HEK293 (cell line): ENCODE data around the gene MAS1.

Experiments used
- RBAK ChIP-seq: fragments of 450-650 bp; formaldehyde crosslinking; IDR thresholded peaks from 2 replicates; pipeline ENCODE4 v1.5.1; 2016; ENCODE audit warnings: missing biosample characterization, missing genetic modification characterization
- TRIM28 ChIP-seq: IDR thresholded peaks from 2 replicates; pipeline ENCODE4 v1.6.1; 2011; ENCODE audit warnings: low read length, control low read depth, borderline replicate concordance
- ZNF138 ChIP-seq: fragments of 450-650 bp; formaldehyde crosslinking; IDR thresholded peaks from 2 replicates; pipeline ENCODE4 v1.5.1; 2016; ENCODE audit warnings: missing biosample characterization, missing genetic modification characterization, borderline replicate concordance
- ZNF274 ChIP-seq, 2 experiments: fragments of 200-500 bp in 1 of 2; fragments of 450-650 bp in 1 of 2; sonication (Bioruptor generic) in 1 of 2; formaldehyde crosslinking in 1 of 2; IDR thresholded peaks; 2 replicates each; pipeline versions ENCODE4 v1.5.1 to v1.6.1; 2014 to 2016; ENCODE audit warnings: borderline replicate concordance in 1 of 2, inconsistent platforms in 1 of 2, low read length in 1 of 2, missing biosample characterization in 1 of 2, missing genetic modification characterization in 1 of 2
- ZNF292 ChIP-seq: fragments of 450-650 bp; formaldehyde crosslinking; IDR thresholded peaks from 2 replicates; pipeline ENCODE4 v1.5.1; 2016; ENCODE audit warnings: low read depth, missing biosample characterization, missing genetic modification characterization, borderline replicate concordance
- ZNF510 ChIP-seq: fragments of 450-650 bp; formaldehyde crosslinking; IDR thresholded peaks from 2 replicates; pipeline ENCODE4 v1.5.1; 2018; ENCODE audit warnings: mild to moderate bottlenecking, missing genetic modification characterization, missing biosample characterization; ENCODE audit not compliant: insufficient replicate concordance
- ZNF560 ChIP-seq: fragments of 450-650 bp; formaldehyde crosslinking; IDR thresholded peaks from 2 replicates; pipeline ENCODE4 v1.5.1; 2017; ENCODE audit warnings: missing biosample characterization, missing genetic modification characterization, borderline replicate concordance
- ZNF670 ChIP-seq: fragments of 450-650 bp; formaldehyde crosslinking; IDR thresholded peaks from 2 replicates; pipeline ENCODE4 v1.5.1; 2016; ENCODE audit warnings: missing biosample characterization, missing genetic modification characterization, low read depth
- TF ChIP-seq, protein P1 (sequence below): fragments of 450-650 bp; IDR thresholded peaks from 2 replicates; pipeline ENCODE4 v1.5.1; 2018; ENCODE audit warnings: missing biosample characterization, mild to moderate bottlenecking, missing genetic modification characterization
- TF ChIP-seq, protein P2 (sequence below): fragments of 450-650 bp; formaldehyde crosslinking; IDR thresholded peaks from 2 replicates; pipeline ENCODE4 v1.5.1; 2016; ENCODE audit warnings: missing biosample characterization, missing genetic modification characterization
- TF ChIP-seq, protein P3 (sequence below): fragments of 450-650 bp; formaldehyde crosslinking; IDR thresholded peaks from 2 replicates; pipeline ENCODE4 v1.5.1; 2016; ENCODE audit warnings: missing biosample characterization, missing genetic modification characterization
- TF ChIP-seq, protein P4 (sequence below): fragments of 450-650 bp; formaldehyde crosslinking; IDR thresholded peaks from 2 replicates; pipeline ENCODE4 v1.5.1; 2016; ENCODE audit warnings: missing biosample characterization, missing genetic modification characterization

DNA sequence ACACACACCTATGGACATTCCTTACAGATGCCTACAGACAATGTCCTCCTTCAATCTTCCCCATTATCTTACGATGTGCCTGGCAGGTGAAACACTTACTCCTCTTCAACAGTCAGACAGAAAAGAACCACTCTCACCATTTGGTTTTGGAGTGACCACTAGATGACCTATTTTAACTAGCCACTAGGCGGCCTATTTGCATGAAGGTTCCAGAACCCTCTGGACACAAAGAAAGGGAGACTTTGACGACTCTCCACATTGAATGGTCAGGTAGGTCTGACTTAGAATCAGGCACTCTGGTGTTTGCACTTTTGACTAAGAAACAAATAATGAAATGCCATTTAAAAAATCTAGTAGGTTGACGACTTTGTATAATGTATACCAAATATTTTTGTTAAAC lies 48.8 kb upstream of the MAS1 start:
- TF ChIP-seq, protein P1, sequence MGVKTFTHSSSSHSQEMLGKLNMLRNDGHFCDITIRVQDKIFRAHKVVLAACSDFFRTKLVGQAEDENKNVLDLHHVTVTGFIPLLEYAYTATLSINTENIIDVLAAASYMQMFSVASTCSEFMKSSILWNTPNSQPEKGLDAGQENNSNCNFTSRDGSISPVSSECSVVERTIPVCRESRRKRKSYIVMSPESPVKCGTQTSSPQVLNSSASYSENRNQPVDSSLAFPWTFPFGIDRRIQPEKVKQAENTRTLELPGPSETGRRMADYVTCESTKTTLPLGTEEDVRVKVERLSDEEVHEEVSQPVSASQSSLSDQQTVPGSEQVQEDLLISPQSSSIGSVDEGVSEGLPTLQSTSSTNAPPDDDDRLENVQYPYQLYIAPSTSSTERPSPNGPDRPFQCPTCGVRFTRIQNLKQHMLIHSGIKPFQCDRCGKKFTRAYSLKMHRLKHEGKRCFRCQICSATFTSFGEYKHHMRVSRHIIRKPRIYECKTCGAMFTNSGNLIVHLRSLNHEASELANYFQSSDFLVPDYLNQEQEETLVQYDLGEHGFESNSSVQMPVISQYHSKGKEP (tag by site-specific recombination): no peak
- no peak for TF ChIP-seq ZNF560
- no peak for TF ChIP-seq ZNF670 (tag by site-specific recombination)
- TF ChIP-seq, protein P2, sequence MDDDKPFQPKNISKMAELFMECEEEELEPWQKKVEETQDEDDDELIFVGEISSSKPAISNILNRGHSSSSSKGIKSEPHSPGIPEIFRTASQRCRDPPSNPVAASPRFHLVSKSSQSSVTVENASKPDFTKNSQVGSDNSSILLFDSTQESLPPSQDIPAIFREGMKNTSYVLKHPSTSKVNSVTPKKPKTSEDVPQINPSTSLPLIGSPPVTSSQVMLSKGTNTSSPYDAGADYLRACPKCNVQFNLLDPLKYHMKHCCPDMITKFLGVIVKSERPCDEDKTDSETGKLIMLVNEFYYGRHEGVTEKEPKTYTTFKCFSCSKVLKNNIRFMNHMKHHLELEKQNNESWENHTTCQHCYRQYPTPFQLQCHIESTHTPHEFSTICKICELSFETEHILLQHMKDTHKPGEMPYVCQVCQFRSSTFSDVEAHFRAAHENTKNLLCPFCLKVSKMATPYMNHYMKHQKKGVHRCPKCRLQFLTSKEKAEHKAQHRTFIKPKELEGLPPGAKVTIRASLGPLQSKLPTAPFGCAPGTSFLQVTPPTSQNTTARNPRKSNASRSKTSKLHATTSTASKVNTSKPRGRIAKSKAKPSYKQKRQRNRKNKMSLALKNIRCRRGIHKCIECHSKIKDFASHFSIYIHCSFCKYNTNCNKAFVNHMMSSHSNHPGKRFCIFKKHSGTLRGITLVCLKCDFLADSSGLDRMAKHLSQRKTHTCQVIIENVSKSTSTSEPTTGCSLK: no peak
- no peak for TF ChIP-seq TRIM28
- TF ChIP-seq, protein P3, sequence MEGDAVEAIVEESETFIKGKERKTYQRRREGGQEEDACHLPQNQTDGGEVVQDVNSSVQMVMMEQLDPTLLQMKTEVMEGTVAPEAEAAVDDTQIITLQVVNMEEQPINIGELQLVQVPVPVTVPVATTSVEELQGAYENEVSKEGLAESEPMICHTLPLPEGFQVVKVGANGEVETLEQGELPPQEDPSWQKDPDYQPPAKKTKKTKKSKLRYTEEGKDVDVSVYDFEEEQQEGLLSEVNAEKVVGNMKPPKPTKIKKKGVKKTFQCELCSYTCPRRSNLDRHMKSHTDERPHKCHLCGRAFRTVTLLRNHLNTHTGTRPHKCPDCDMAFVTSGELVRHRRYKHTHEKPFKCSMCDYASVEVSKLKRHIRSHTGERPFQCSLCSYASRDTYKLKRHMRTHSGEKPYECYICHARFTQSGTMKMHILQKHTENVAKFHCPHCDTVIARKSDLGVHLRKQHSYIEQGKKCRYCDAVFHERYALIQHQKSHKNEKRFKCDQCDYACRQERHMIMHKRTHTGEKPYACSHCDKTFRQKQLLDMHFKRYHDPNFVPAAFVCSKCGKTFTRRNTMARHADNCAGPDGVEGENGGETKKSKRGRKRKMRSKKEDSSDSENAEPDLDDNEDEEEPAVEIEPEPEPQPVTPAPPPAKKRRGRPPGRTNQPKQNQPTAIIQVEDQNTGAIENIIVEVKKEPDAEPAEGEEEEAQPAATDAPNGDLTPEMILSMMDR (tag by site-specific recombination): no peak
- TF ChIP-seq ZNF274 (IDR thresholded peaks at IDR 0.05; ENCODE audit: low read length): no peak
- no peak for TF ChIP-seq ZNF274 (tag by site-specific recombination; IDR thresholded peaks at IDR 0.05; ENCODE audit: borderline replicate concordance)
- no peak for TF ChIP-seq ZNF138 (tag by site-specific recombination)
- no peak for TF ChIP-seq ZNF292 (tag by site-specific recombination)
- TF ChIP-seq ZNF510: no peak
- no peak for TF ChIP-seq RBAK (tag by site-specific recombination)
- TF ChIP-seq, protein P4, sequence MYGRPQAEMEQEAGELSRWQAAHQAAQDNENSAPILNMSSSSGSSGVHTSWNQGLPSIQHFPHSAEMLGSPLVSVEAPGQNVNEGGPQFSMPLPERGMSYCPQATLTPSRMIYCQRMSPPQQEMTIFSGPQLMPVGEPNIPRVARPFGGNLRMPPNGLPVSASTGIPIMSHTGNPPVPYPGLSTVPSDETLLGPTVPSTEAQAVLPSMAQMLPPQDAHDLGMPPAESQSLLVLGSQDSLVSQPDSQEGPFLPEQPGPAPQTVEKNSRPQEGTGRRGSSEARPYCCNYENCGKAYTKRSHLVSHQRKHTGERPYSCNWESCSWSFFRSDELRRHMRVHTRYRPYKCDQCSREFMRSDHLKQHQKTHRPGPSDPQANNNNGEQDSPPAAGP (tag by site-specific recombination): no peak
